Measurements from ENCODE around the gene DHRSX. TPM values are rescaled to one million over a fixed set of nuclear protein-coding genes. Genes with fewer than 3 reads are reported as not detected.

Gene DHRSX
- polyA plus RNA-seq, 3 donors, result 12.9 to 33.2 (median 28.3) TPM

GRCh38 chrX:2263203-2263602, 237.6 kb downstream of the DHRSX start:
- Histone ChIP-seq H3K9me3 (replicated peaks in 1 of 2; ENCODE audit: control insufficient read depth in 1 of 2, insufficient read depth in 1 of 2, low read length in 2 of 2) (no peaks in the 10 kb centered on the region), H3K27me3 (ENCODE audit: control insufficient read depth in 2 of 2, insufficient read depth in 2 of 2, low read length in 2 of 2) (no peaks in the 10 kb centered on the region), H3K4me1 (ENCODE audit: control insufficient read depth in 1 of 2, insufficient read depth in 2 of 2, low read length in 2 of 2) (no peaks in the 10 kb centered on the region), H3K4me3 (replicated peaks in 1 of 3; ENCODE audit: low read depth in 2 of 3, low read length in 3 of 3) (no peak overlapping the region), H3K4me2 (replicated peaks; ENCODE audit: extremely low read depth, low read length, poor library complexity, severe bottlenecking) (no peak overlapping the region), H2AFZ (ENCODE audit: insufficient read depth, low read depth, low read length, poor library complexity, severe bottlenecking) (no peak overlapping the region), H4K20me1 (ENCODE audit: insufficient read depth, low read length) (no peaks in the 10 kb centered on the region), H3K27ac (ENCODE audit: low read depth in 1 of 2, low read length in 2 of 2) (no peak overlapping the region), H3K79me2 (ENCODE audit: insufficient read depth, low read length) (no peaks in the 10 kb centered on the region), H3K9ac (ENCODE audit: insufficient read depth, low read length, poor library complexity, severe bottlenecking) (no peak overlapping the region), H3K36me3 (replicated peaks in 1 of 2; ENCODE audit: control insufficient read depth in 1 of 2, insufficient read depth in 2 of 2, low read length in 2 of 2) (peaks cover 19 to 21% of the 10 kb centered on the region in 2 donors)
- intact Hi-C loops (cut with micrococcal nuclease), result no loop called here
- DNase-seq, result no peak
- no peak overlapping the region for H3K4me3 Mint-ChIP-seq
- H3K4me1 Mint-ChIP-seq, result no peaks in the 10 kb centered on the region
- H3K27ac Mint-ChIP-seq, result peak overlapping the region in 1 of 7 donors; percentile 56
- peaks cover 0 to 1% (median 1%) of the 10 kb centered on the region in 3 donors for H3K27me3 Mint-ChIP-seq (ENCODE audit: low read depth in 3 of 3)
- no peaks in the 10 kb centered on the region for H3K9me3 Mint-ChIP-seq
- WGBS (ENCODE audit: insufficient coverage), result no CpG with 5 or more reads among the region's 10 CpGs
- peaks cover 32 to 44% of the 10 kb centered on the region in 2 donors for H3K36me3 Mint-ChIP-seq
- TF ChIP-seq, protein P1, sequence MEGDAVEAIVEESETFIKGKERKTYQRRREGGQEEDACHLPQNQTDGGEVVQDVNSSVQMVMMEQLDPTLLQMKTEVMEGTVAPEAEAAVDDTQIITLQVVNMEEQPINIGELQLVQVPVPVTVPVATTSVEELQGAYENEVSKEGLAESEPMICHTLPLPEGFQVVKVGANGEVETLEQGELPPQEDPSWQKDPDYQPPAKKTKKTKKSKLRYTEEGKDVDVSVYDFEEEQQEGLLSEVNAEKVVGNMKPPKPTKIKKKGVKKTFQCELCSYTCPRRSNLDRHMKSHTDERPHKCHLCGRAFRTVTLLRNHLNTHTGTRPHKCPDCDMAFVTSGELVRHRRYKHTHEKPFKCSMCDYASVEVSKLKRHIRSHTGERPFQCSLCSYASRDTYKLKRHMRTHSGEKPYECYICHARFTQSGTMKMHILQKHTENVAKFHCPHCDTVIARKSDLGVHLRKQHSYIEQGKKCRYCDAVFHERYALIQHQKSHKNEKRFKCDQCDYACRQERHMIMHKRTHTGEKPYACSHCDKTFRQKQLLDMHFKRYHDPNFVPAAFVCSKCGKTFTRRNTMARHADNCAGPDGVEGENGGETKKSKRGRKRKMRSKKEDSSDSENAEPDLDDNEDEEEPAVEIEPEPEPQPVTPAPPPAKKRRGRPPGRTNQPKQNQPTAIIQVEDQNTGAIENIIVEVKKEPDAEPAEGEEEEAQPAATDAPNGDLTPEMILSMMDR (IDR thresholded peaks at IDR 0.05), result no peak

DNA sequence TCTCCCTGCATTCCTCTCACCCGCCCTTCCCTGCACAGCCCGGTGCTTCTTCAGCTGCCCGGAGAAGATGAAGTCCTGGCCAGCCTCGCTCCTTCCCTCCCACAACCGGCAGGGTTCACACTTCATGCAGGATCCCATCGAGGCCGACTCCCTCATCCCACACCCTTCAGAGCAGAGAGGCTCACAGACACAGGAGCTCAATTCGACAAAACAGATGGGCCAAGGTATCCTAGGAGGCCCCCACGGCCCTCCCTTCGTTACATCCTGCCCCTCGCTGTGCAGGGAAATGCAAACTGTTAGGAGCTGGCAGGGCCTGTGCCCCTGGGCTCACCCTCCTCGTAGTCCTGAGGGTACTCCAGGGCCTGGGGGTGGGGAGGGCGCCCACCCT, 238.1 kb downstream of the DHRSX start:
- TF ChIP-seq, protein P1 (IDR thresholded peaks at IDR 0.05), result no peak
- Mint-ChIP-seq H3K36me3 (peaks cover 32 to 44% of the 10 kb centered on the region in 2 donors), H3K4me1 (no peaks in the 10 kb centered on the region), H3K9me3 (no peaks in the 10 kb centered on the region), H3K27ac (no peak overlapping the region), H3K4me3 (no peak overlapping the region), H3K27me3 (ENCODE audit: low read depth in 3 of 3) (peaks cover 0 to 1% (median 1%) of the 10 kb centered on the region in 3 donors)
- Histone ChIP-seq H3K4me1 (ENCODE audit: control insufficient read depth in 1 of 2, insufficient read depth in 2 of 2, low read length in 2 of 2) (no peaks in the 10 kb centered on the region), H3K36me3 (replicated peaks in 1 of 2; ENCODE audit: control insufficient read depth in 1 of 2, insufficient read depth in 2 of 2, low read length in 2 of 2) (peaks cover 19 to 21% of the 10 kb centered on the region in 2 donors), H3K9ac (ENCODE audit: insufficient read depth, low read length, poor library complexity, severe bottlenecking) (no peak overlapping the region), H2AFZ (ENCODE audit: insufficient read depth, low read depth, low read length, poor library complexity, severe bottlenecking) (no peak overlapping the region), H4K20me1 (ENCODE audit: insufficient read depth, low read length) (no peaks in the 10 kb centered on the region), H3K9me3 (replicated peaks in 1 of 2; ENCODE audit: control insufficient read depth in 1 of 2, insufficient read depth in 1 of 2, low read length in 2 of 2) (no peaks in the 10 kb centered on the region), H3K4me2 (replicated peaks; ENCODE audit: extremely low read depth, low read length, poor library complexity, severe bottlenecking) (no peak overlapping the region), H3K27me3 (ENCODE audit: control insufficient read depth in 2 of 2, insufficient read depth in 2 of 2, low read length in 2 of 2) (no peaks in the 10 kb centered on the region), H3K4me3 (replicated peaks in 1 of 3; ENCODE audit: low read depth in 2 of 3, low read length in 3 of 3) (no peak overlapping the region), H3K27ac (ENCODE audit: low read depth in 1 of 2, low read length in 2 of 2) (no peak overlapping the region), H3K79me2 (ENCODE audit: insufficient read depth, low read length) (no peaks in the 10 kb centered on the region)
- 92% methylated on average over 8 of the region's 13 CpGs for WGBS (ENCODE audit: insufficient coverage)
- no peak for DNase-seq
- intact Hi-C loops (cut with micrococcal nuclease), result no loop called here

Measured in CD14-positive monocyte (primary cell).